GM12892 (cell line): ENCODE data around the gene DMTF1.
A peak's percentile ranks its signal among the peaks of the same experiment; 100 is the strongest.
"Not testable (repeated sequence)": the region's sequence is repeated elsewhere in the genome, so short reads cannot be mapped to it uniquely, and the experiment has no call there.

Experiments
- DNase-seq: peaks from one replicate; pipeline ENCODE4 v3.0.0; 2011; ENCODE audit not compliant: insufficient read length
- FAIRE-seq: peaks from 2 replicates; lab custom pipeline; 2011; peaks lifted over from hg19 to GRCh38; lab: Jason Lieb, UNC
- POLR2A ChIP-seq: IDR thresholded peaks from 2 replicates; pipeline ENCODE4 v1.6.1; 2011; ENCODE audit warnings: low read depth, low read length, control low read depth
- POLR2AphosphoS5 ChIP-seq: IDR thresholded peaks from 2 replicates; pipeline ENCODE4 v1.6.1; 2011; ENCODE audit warnings: low read depth, low read length, control low read depth
- TAF1 ChIP-seq: IDR thresholded peaks from 2 replicates; pipeline ENCODE4 v1.6.1; 2011; ENCODE audit warnings: low read depth, mild to moderate bottlenecking, control low read depth, low read length, borderline replicate concordance

The DMTF1 gene

GRCh38 chr7:87218796-87219544, 66.7 kb downstream of the DMTF1 start:
- DNase-seq: no peak
- TF ChIP-seq POLR2AphosphoS5: no peak
- no peak for TF ChIP-seq POLR2A
- 0 out of 2 replicates have a peak, but pooled peaks have one; percentile 38 for TF ChIP-seq TAF1
- no peak for FAIRE-seq

GRCh38 chr7:87219545-87220025, 67.3 kb downstream of the DMTF1 start, which contains the start of gene TMEM243:
Gene TMEM243 (minus strand): TSS chr7:87219732. CDS start chr7:87219503, 229 bp downstream.
- DNase-seq (peak; percentile 71), FAIRE-seq (peak; percentile 92)
- TF ChIP-seq TAF1 (peak; percentile 79), POLR2AphosphoS5 (peak; percentile 90), POLR2A (peak; percentile 91)

DNA sequence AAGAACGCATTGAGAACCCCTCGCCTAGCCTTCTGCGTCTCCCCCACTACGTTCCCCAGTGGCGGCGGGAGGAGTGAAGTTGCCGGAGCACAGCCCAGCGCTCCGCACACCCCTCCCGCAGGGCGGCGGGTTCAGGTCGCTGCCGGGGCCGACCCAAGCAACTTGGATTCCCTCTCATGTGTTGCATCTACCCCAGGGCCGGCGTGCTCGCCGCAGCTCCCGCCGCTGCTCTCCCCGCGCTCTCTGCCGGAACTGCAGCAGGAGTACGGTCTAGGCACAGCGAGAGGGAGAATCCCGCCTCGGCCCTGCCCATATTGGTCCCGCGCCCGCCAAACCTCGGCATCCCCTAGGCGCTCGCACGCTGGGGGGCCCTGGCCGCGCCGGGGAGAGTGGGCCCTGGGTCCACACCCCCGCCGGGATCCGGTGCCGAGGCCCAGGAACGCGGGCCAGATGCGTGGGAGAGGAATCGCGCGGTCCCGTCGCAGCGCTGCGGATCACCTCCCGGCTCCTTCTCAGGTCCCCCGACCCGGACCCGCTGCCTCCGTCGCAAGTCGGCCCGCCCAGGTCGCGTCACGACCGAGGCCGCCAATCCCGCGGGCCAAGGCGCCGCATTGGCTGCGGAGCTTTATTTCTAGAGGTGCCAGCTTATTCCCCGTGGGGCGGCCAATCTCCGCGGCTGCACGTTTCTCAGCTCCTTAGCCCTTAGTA, 67.9 kb downstream of the DMTF1 start:
- FAIRE-seq: no peak

GRCh38 chr7:87220734-87221215, 68.5 kb downstream of the DMTF1 start:
- DNase-seq (no peak), FAIRE-seq (no peak)
- TF ChIP-seq POLR2A (no peak), TAF1 (no peak), POLR2AphosphoS5 (no peak)

More for the DNA sequence above, 67.9 kb downstream of the DMTF1 start:
- DNase-seq: peak; percentile 68
- TF ChIP-seq POLR2AphosphoS5 (peak; percentile 93), POLR2A (peak; percentile 93), TAF1 (peak; percentile 65)

- TF ChIP-seq POLR2A: no peak
- no peak for TF ChIP-seq POLR2AphosphoS5
- FAIRE-seq: no peak
- DNase-seq: no peak
Observed at GRCh38 chr7:87223666-87224065, 71.4 kb downstream of the DMTF1 start.

- DNase-seq (no peak), FAIRE-seq (no peak)
- TF ChIP-seq POLR2AphosphoS5: no peak
- no peak for TF ChIP-seq TAF1
- TF ChIP-seq POLR2A: no peak
Observed at GRCh38 chr7:87225696-87226095, 73.4 kb downstream of the DMTF1 start.

- DNase-seq (no peak), FAIRE-seq (peak; percentile 71)
Observed at GRCh38 chr7:87226495-87226894, 74.2 kb downstream of the DMTF1 start.

DNA sequence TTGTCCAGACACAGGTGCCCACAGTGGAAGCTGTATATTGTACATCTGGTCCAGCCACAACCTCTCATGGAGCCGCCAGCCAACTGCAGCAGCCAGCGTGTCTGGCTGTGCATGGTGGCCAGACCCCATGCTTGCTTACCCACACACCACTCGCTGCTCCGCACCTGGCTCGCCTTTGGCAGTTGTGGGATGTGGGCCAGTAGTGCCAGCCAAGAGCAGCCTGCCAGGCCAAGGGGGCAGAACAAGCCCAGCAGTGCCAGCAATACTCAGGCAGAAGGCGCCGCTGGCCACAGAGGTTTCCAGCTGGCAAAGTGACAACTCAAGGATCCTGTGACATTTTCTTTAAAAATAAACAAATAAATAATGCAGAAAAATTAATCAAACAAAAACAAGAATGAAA, 79.0 kb downstream of the DMTF1 start:
- no peak for DNase-seq
- TF ChIP-seq TAF1: no peak
- no peak for TF ChIP-seq POLR2AphosphoS5
- no peak for TF ChIP-seq POLR2A
- no peak for FAIRE-seq

More at GRCh38 chr7:87226495-87226894, 74.2 kb downstream of the DMTF1 start:
- TF ChIP-seq POLR2AphosphoS5 (no peak), TAF1 (no peak), POLR2A (no peak)

GRCh38 chr7:87231711-87232110, 79.5 kb downstream of the DMTF1 start:
- DNase-seq: no peak
- TF ChIP-seq POLR2A (no peak), TAF1 (no peak), POLR2AphosphoS5 (no peak)
- FAIRE-seq: no peak

- no peak for TF ChIP-seq TAF1
- no peak for TF ChIP-seq POLR2AphosphoS5
- TF ChIP-seq POLR2A: no peak
- DNase-seq (no peak), FAIRE-seq (peak; percentile 65)
Observed at GRCh38 chr7:87234949-87235348, 82.7 kb downstream of the DMTF1 start.

DNA sequence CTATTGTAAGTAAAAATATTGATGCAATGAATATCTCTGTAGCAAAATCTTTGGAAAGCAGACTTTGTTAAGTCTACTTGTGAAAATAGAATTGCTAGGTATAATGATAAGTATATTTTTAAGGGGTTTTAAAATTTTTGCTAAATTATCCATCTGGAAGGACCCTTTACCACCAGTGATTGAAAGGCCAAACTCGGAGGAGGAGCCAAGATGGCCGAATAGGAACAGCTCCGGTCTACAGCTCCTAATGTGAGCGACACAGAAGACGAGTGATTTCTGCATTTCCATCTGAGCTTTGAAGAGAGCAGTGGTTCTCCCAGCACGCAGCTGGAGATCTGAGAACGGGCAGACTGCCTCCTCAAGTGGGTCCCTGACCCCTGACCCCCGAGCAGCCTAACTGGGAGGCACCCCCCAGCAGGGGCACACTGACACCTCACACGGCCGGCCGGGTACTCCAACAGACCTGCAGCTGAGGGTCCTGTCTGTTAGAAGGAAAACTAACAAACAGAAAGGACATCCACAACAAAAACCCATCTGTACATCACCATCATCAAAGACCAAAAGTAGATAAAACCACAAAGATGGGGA, 86.3 kb downstream of the DMTF1 start:
- not testable (repeated sequence) for FAIRE-seq

GRCh38 chr7:87245671-87246070, 93.4 kb downstream of the DMTF1 start:
- not testable (repeated sequence) for DNase-seq, FAIRE-seq

More for the DNA sequence above, 86.3 kb downstream of the DMTF1 start:
- not testable (repeated sequence) for DNase-seq
